ENCODE results near the gene EVI5. TPM values are rescaled to one million over a fixed set of nuclear protein-coding genes. Genes with fewer than 3 reads are reported as not detected.

EVI5 gene
- polyA plus RNA-seq, 3 donors, result 7.6 to 19.4 (median 14.3) TPM

GRCh38 chr1:92488832-92489231 lies 296.1 kb downstream of the EVI5 start:
- peaks cover 0 to 4% (median 3%) of the 10 kb centered on the region in 7 donors for H3K9me3 Mint-ChIP-seq
- H4K20me1 ChIP-seq (ENCODE audit: insufficient read depth, low read length), result no peaks in the 10 kb centered on the region
- peaks cover 0 to 3% of the 10 kb centered on the region in 2 donors for H3K36me3 Mint-ChIP-seq
- H3K4me2 ChIP-seq (replicated peaks; ENCODE audit: extremely low read depth, low read length, poor library complexity, severe bottlenecking), result no peak overlapping the region
- WGBS (ENCODE audit: insufficient coverage), result 100% methylated on average over 1 of the region's 3 CpGs
- peaks cover 26% of the 10 kb centered on the region for H3K79me2 ChIP-seq (ENCODE audit: insufficient read depth, low read length)
- H3K4me1 ChIP-seq (ENCODE audit: control insufficient read depth in 1 of 2, insufficient read depth in 2 of 2, low read length in 2 of 2), result peaks cover 20 to 27% of the 10 kb centered on the region in 2 donors
- H3K27me3 Mint-ChIP-seq (ENCODE audit: low read depth in 3 of 3), result peaks cover 7 to 22% (median 12%) of the 10 kb centered on the region in 3 donors
- H3K9ac ChIP-seq (ENCODE audit: insufficient read depth, low read length, poor library complexity, severe bottlenecking), result no peak overlapping the region
- intact Hi-C loops (cut with micrococcal nuclease), result loop anchor here in 1 of 2 donors (10.0 kb wide), 1 partner anchor 184 kb away; no protein-coding TSS in a partner anchor
- H3K27ac ChIP-seq (ENCODE audit: low read depth in 1 of 2, low read length in 2 of 2), result no peak overlapping the region
- no peak overlapping the region for H3K4me3 Mint-ChIP-seq
- H3K27ac Mint-ChIP-seq, result no peak overlapping the region
- H3K9me3 ChIP-seq (replicated peaks in 1 of 2; ENCODE audit: control insufficient read depth in 1 of 2, insufficient read depth in 1 of 2, low read length in 2 of 2), result no peaks in the 10 kb centered on the region
- no peak for DNase-seq
- no peaks in the 10 kb centered on the region for H3K36me3 ChIP-seq (replicated peaks in 1 of 2; ENCODE audit: control insufficient read depth in 1 of 2, insufficient read depth in 2 of 2, low read length in 2 of 2)
- TF ChIP-seq CTCF (IDR thresholded peaks at IDR 0.05), result no peak
- no peak overlapping the region for H3K4me3 ChIP-seq (replicated peaks in 1 of 3; ENCODE audit: low read depth in 2 of 3, low read length in 3 of 3)
- H3K27me3 ChIP-seq (ENCODE audit: control insufficient read depth in 2 of 2, insufficient read depth in 2 of 2, low read length in 2 of 2), result peaks cover 0 to 15% of the 10 kb centered on the region in 2 donors
- H3K4me1 Mint-ChIP-seq, result peaks cover 21% of the 10 kb centered on the region
- no peak overlapping the region for H2AFZ ChIP-seq (ENCODE audit: insufficient read depth, low read depth, low read length, poor library complexity, severe bottlenecking)

- Histone ChIP-seq H4K20me1 (ENCODE audit: insufficient read depth, low read length) (no peaks in the 10 kb centered on the region), H3K9ac (ENCODE audit: insufficient read depth, low read length, poor library complexity, severe bottlenecking) (no peak overlapping the region), H3K27me3 (ENCODE audit: control insufficient read depth in 2 of 2, insufficient read depth in 2 of 2, low read length in 2 of 2) (peaks cover 0 to 19% of the 10 kb centered on the region in 2 donors), H2AFZ (ENCODE audit: insufficient read depth, low read depth, low read length, poor library complexity, severe bottlenecking) (no peak overlapping the region), H3K9me3 (replicated peaks in 1 of 2; ENCODE audit: control insufficient read depth in 1 of 2, insufficient read depth in 1 of 2, low read length in 2 of 2) (no peaks in the 10 kb centered on the region), H3K79me2 (ENCODE audit: insufficient read depth, low read length) (peaks cover 30% of the 10 kb centered on the region), H3K4me3 (replicated peaks in 1 of 3; ENCODE audit: low read depth in 2 of 3, low read length in 3 of 3) (no peak overlapping the region), H3K4me1 (ENCODE audit: control insufficient read depth in 1 of 2, insufficient read depth in 2 of 2, low read length in 2 of 2) (peaks cover 24 to 31% of the 10 kb centered on the region in 2 donors), H3K4me2 (replicated peaks; ENCODE audit: extremely low read depth, low read length, poor library complexity, severe bottlenecking) (no peak overlapping the region), H3K36me3 (replicated peaks in 1 of 2; ENCODE audit: control insufficient read depth in 1 of 2, insufficient read depth in 2 of 2, low read length in 2 of 2) (no peaks in the 10 kb centered on the region), H3K27ac (ENCODE audit: low read depth in 1 of 2, low read length in 2 of 2) (no peak overlapping the region)
- no peak for TF ChIP-seq CTCF (IDR thresholded peaks at IDR 0.05)
- Mint-ChIP-seq H3K9me3 (peaks cover 0 to 6% (median 3%) of the 10 kb centered on the region in 7 donors), H3K4me3 (peak overlapping the region in 1 of 2 donors; percentile 42), H3K27me3 (ENCODE audit: low read depth in 3 of 3) (peaks cover 10 to 26% (median 14%) of the 10 kb centered on the region in 3 donors), H3K36me3 (peaks cover 0 to 3% of the 10 kb centered on the region in 2 donors), H3K4me1 (peaks cover 24% of the 10 kb centered on the region), H3K27ac (no peak overlapping the region)
- WGBS (ENCODE audit: insufficient coverage), result no CpG with 5 or more reads among the region's 3 CpGs
- intact Hi-C loops (cut with micrococcal nuclease), result loop anchor here in 1 of 2 donors (10.0 kb wide), 1 partner anchor 184 kb away; no protein-coding TSS in a partner anchor
- DNase-seq, result no peak
Measured at GRCh38 chr1:92488416-92488815, 296.5 kb downstream of the EVI5 start.
